GM18519 (cell line): Measurements from ENCODE around the gene ZNF674.
"Not testable (repeated sequence)": the region's sequence is repeated elsewhere in the genome, so short reads cannot be mapped to it uniquely, and the experiment has no call there.

Experiments used
- ATAC-seq: cut with Tn5 transposase; IDR thresholded peaks from one replicate; pipeline ENCODE4 v1.9.1; 2021; ENCODE audit warnings: mild to moderate bottlenecking, moderate library complexity; ENCODE audit not compliant: unreplicated experiment, low FRiP score

ZNF674 gene

DNA sequence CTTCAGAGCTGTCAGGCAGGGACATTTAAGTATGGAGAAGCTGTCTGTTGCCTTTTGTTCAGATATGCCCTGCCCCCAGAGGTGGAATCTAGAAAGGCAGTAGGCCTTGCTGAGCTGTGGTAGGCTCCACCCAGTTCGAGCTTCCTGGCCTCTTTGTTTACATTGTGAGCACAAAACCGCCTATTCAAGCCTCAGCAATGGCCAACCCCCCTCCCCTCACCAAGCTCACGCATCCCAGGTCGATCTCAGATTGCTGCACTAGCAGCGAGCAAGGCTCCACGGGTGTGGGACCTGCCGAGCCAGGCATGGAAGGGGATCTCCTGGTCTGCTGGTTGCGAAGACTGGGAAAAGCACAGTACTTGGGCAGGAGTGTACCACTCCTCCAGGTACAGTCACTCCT, 59.3 kb downstream of the ZNF674 start:
- ATAC-seq, result no peak

DNA sequence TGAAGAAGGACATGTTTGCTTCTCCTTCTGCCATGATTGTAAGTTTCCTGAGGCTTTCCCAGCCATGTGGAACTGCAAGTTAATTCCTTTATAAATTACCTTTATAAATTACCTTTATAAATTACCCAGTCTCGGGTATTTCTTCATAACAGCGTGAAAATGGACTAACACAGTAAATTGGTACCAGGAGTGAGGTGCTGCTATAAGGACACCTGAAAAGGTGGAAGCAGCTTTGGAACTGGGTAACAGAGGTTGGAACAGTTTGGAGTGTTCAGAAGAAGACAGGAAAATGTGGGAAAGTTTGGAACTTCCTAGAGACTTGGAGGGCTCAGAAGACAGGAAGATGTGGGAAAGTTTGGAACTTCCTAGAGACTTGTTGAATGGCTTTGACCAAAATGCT, 66.6 kb downstream of the ZNF674 start:
- ATAC-seq, result not testable (repeated sequence)

DNA sequence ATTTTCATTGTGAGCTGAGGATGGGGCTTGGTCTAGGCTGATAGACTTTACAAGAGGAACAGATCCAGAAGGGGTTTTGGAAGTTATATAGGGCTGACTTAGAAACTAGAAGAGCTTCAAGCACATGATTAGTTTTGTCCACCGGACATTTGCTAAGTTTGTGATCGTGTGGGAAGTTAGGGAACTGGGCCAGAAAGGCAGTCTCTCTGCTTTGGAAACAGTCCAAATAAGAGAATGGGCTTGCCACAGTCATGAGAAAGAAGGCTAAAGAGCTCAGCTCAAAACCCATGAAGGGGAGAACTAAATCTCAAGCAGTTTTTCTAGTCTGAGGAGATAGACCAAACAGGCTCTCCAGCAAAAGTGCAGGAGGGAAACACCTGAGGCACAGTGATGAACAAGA, 67.8 kb downstream of the ZNF674 start:
- ATAC-seq, result no peak

GRCh38 chrX:46465203-46465602, 80.0 kb downstream of the ZNF674 start:
- ATAC-seq, result no peak

DNA sequence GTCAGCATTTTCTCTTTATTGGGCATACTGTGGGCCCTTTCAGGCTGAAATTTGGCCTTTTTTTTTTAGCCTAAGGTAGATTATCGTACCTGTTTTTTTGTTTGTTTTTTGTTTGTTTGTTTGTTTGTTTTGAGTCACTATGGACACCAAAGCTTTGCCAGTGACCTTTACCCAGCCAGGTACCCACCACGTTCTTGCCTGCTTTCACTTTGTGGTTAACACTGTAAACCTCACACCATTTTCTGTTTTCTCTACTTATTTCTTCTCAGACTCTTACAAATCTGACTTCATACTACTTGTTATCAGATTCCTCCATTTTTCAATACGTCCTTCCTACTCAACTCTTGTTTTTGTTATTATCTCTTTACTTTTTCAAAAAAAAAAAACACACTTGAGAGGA, 81.5 kb downstream of the ZNF674 start:
- no peak for ATAC-seq

- ATAC-seq, result peak; percentile 95
These were observed 83.5 kb downstream of the ZNF674 start for GRCh38 chrX:46461660-46462191.

DNA sequence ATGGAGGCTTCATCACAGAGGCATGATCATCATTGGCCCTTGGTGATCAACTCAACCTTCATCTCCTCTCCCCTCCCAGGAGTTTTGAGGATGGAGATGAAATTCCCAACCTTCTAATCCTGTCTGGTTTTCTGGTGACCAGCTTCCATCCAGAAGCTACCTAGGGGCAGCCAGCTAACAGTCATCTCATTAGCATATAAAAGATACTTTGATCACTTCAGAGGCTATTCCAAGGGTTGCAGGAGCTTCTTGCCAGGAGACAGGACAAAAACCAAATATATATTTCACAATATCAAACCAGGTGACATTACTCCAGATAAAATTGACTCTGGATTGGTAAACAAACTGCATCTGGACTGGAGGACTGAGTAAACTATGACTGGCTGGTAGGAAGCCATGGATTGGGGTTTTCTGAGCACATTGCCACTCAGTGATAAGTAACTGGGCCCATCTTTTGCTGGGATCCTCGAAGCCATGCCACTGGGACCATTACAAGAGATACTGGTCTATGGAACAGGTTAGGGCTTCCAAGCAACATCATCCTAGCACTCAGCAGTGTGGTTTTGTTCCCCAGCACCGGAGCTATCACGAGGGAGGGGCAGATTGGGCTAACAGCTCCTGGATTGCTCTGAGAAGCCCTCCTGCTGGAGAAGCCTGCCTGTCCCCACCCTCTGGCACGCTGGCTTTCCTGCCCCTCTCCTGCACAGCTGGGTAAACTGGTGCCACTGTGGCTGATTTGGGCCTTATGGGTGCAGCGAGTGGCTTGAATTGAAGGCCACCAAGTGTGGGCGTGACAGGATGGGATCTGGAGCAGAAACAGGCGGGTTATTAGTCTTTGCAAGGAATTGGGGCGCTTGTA, 84.2 kb downstream of the ZNF674 start:
- ATAC-seq, result not testable (repeated sequence)

DNA sequence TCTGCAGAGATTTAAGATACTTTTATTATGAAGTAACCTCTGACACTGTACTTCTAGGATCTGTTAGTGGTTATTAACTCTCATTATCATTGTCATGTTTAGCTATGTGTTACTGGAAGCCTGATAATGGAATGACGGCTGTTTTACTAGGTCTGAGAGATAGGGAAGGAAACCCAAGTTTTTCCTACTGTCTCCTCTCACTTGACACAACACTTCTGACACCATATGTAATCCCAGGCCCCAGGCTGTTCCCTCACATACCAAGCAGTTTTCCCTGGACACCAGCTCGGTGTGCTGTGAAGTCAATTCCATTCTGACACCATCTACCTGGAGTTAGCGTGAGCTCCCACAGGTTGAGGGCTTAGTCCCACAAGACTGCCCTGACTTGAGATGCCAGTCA, 85.6 kb downstream of the ZNF674 start:
- no peak for ATAC-seq

DNA sequence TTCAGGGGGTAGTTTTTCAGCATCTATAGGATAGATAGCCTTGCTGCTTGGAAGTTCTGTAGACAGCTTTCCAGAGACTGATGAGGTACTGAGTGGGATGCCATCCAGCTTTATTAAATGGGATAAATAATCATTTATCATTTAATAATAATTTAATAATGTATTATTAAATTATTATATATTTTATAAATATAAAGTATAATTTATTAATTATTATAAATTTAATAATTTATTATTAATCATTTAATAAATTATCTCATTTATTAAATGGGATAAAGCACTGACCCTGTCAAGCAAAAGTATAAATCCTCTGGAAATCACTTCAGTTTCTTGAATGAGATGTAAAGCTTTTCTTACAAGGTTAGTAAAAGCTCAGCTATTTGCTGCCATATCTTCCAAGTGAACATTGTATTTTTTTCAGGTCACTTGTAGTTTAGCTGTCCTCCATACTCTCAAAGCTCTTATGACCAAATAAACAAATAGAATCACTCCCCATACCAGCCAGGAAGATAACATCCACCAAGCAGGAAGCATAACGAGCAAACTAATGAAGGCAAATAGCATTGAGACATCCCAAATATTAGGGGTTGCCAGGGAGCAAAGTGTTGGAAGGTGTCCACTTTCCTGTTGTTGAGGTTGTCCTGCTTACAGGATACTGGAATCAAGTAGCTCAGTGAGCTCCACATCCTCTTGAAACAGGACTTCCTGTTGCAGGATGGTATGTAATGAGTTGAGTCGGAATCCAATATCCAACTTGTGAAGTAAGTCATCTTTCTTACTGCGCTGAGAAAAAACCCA, 88.9 kb downstream of the ZNF674 start:
- no peak for ATAC-seq
